Left lung (tissue), 10 donors: Measurements from ENCODE around the gene SPNS2. TPM values are rescaled to one million over a fixed set of nuclear protein-coding genes. Genes with fewer than 3 reads are reported as not detected.
A peak's percentile ranks its signal among the peaks of the same experiment; 100 is the strongest.

ENCODE experiments used
- ATAC-seq: fragments of 200-7000 bp; cut with Tn5 transposase; one replicate; pipeline ENCODE4 v1.9.1; 2020; ENCODE audit warnings: moderate library complexity
- DNase-seq, 4 donors: peaks; one replicate each; pipeline ENCODE4 v3.0.0-alpha.2; 2013 to 2020
- H3K27ac ChIP-seq, 2 donors: fragments of 200-600 bp; sonication (generic) in 1 of 2; one replicate each; pipeline versions ENCODE4 v1.5.0 to v1.8.0; 2020 to 2021
- H3K27me3 ChIP-seq, 2 donors: fragments of 200-600 bp; sonication (generic) in 1 of 2; one replicate each; pipeline versions ENCODE4 v1.5.0 to v1.8.0; 2020 to 2021
- H3K36me3 ChIP-seq, 2 donors: fragments of 200-600 bp; sonication (generic) in 1 of 2; one replicate each; pipeline versions ENCODE4 v1.5.0 to v1.8.0; 2020 to 2021
- H3K4me1 ChIP-seq, 2 donors: fragments of 200-600 bp; one replicate each; pipeline ENCODE4 v1.8.0; 2021
- H3K4me3 ChIP-seq, 2 donors: fragments of 200-600 bp; sonication (generic) in 1 of 2; one replicate each; pipeline versions ENCODE4 v1.5.0 to v1.8.0; 2020 to 2021; ENCODE audit warnings: mild to moderate bottlenecking in 1 of 2
- H3K9me3 ChIP-seq, 2 donors: fragments of 200-600 bp; sonication (generic) in 1 of 2; one replicate each; pipeline versions ENCODE4 v1.5.0 to v1.8.0; 2020 to 2021
- intact Hi-C, 2 donors: fragments of 100-400 bp; cut with DNase I; formaldehyde crosslinking; loops; one replicate each; pipeline versions ENCODE4 v1.11.2 to v1.14.2; 2022
- polyA plus RNA-seq, 6 donors: library from polyadenylated mRNA; unstranded; fragments of 120-200 nt; gene quantifications; one replicate each; pipeline ENCODE4 v1.2.1, GENCODE V29; 2013; ENCODE audit not compliant: insufficient read length in 6 of 6
- total RNA-seq, 2 donors: library from RNA; stranded (reverse); fragmentation: NEBNext Ultra II Directional; extraction: Animal tissue kit (Norgen Biotek cat#: 25700); gene quantifications; one replicate each; pipeline ENCODE4 v1.2.1, GENCODE V29; 2021
- TF ChIP-seq, protein P1 (sequence below), 2 donors: fragments of 200-600 bp; sonication (generic) in 1 of 2; IDR thresholded peaks; one replicate each; pipeline versions ENCODE4 v1.5.0 to v1.8.0; 2021; ENCODE audit warnings: antibody characterized with exemption in 2 of 2
- donor health status: DM: no; HTN: yes; CAD: no.
- donor health status: DM: no; HTN: no; CAD: no.

Gene SPNS2
- total and polyA plus RNA-seq, 8 donors: 19.6 to 52.4 (median 24.3) TPM

DNA sequence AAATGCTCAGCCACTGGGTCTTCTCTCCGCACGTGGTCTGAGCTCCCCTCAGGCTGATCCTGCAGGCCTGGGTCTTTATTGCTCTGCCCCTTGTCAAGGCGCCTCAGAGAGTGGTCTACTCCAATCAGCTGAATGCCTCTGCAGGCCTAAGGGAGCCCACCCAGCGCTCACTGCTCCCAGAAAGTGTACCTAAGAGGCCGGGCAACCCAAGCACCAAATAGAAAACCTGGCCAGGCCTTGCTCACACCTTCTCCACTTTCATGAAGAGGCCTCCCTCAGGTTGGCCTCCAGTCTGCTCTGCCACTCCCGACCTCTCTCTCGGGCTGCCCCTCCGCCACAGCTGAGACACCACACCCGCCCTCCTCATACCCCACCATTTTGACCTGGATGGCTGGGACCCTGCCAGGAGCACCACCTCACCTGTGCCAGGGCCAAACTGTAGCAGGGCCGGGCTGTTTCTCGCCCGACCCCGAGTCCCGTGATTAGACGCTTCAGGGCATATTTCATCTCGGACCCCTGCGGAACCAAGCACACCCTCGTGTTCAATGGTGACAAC, 55.8 kb downstream of the SPNS2 start:
- Histone ChIP-seq H3K4me1 (peaks cover 13 to 25% of the 10 kb centered on the region in 2 donors), H3K27me3 (no peaks in the 10 kb centered on the region), H3K9me3 (no peaks in the 10 kb centered on the region), H3K4me3 (peak overlapping the region; percentile 93 to 98), H3K36me3 (peaks cover 0 to 45% of the 10 kb centered on the region in 2 donors), H3K27ac (peak overlapping the region in 1 of 2 donors; percentile 92)
- peak; percentile 22 for ATAC-seq
- intact Hi-C loops: no loop called here
- TF ChIP-seq, protein P1, sequence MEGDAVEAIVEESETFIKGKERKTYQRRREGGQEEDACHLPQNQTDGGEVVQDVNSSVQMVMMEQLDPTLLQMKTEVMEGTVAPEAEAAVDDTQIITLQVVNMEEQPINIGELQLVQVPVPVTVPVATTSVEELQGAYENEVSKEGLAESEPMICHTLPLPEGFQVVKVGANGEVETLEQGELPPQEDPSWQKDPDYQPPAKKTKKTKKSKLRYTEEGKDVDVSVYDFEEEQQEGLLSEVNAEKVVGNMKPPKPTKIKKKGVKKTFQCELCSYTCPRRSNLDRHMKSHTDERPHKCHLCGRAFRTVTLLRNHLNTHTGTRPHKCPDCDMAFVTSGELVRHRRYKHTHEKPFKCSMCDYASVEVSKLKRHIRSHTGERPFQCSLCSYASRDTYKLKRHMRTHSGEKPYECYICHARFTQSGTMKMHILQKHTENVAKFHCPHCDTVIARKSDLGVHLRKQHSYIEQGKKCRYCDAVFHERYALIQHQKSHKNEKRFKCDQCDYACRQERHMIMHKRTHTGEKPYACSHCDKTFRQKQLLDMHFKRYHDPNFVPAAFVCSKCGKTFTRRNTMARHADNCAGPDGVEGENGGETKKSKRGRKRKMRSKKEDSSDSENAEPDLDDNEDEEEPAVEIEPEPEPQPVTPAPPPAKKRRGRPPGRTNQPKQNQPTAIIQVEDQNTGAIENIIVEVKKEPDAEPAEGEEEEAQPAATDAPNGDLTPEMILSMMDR (IDR thresholded peaks at IDR 0.05): no peak
- DNase-seq: no peak

DNA sequence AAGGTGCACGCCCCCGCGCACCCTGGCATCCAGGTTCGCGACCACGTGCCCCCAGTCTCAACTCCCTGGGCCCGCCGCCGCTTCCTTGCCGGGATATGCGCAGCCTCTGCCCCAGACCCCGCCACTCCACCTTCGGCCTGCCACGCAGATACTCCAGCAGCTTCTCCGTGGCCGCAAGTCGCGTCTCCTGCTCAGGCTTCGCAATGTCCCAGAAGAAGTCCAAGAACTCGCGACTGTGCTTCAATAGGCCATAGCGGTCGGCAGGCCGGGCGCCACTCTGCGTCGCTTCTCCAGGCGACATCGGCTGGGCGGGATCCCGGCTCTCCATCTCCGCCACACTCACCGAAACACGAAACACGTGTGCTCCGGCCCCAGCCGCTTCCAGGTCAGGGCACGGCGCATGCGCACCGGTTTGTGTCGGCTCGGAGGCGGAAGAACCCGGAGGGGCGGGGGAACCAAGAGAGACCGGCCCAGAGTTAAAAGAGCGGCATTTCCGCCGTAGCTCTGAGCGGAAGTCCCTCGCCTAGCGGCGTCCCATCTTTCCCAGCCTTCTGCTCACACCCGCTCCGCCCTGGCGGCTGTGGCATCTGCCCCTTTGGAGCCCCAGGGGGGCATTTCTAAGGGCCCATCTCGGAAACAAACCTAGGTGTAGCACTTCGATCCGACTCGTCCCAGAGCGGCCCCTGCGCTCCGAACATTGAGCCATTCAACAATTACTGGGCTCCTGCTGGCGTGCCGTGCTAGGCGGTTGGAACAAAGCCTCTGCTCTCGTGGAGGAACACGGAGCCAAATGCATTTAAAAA, 56.5 kb downstream of the SPNS2 start, which contains the start of gene MYBBP1A:
MYBBP1A (minus strand) TSS at position 388 of the 803 bp plus-strand sequence; CDS start at position 328, 60 bp downstream.
- TF ChIP-seq, protein P1 (IDR thresholded peaks at IDR 0.05): peak in 1 of 2 donors; percentile 24
- no peaks in the 10 kb centered on the region for H3K9me3 ChIP-seq
- peak within 1 kb of the TSS; percentile 93 to 98 for H3K4me3 ChIP-seq
- ATAC-seq (peak; percentile 93), DNase-seq (peak; percentile 93 to 100 (median 98))
- peaks cover 13 to 25% of the 10 kb centered on the region in 2 donors for H3K4me1 ChIP-seq
- H3K27me3 ChIP-seq: no peaks in the 10 kb centered on the region
- peak within 1 kb of the TSS; percentile 78 to 92 for H3K27ac ChIP-seq
- intact Hi-C loops: no loop called here
- peaks cover 0 to 38% of the 10 kb centered on the region in 2 donors for H3K36me3 ChIP-seq

DNA sequence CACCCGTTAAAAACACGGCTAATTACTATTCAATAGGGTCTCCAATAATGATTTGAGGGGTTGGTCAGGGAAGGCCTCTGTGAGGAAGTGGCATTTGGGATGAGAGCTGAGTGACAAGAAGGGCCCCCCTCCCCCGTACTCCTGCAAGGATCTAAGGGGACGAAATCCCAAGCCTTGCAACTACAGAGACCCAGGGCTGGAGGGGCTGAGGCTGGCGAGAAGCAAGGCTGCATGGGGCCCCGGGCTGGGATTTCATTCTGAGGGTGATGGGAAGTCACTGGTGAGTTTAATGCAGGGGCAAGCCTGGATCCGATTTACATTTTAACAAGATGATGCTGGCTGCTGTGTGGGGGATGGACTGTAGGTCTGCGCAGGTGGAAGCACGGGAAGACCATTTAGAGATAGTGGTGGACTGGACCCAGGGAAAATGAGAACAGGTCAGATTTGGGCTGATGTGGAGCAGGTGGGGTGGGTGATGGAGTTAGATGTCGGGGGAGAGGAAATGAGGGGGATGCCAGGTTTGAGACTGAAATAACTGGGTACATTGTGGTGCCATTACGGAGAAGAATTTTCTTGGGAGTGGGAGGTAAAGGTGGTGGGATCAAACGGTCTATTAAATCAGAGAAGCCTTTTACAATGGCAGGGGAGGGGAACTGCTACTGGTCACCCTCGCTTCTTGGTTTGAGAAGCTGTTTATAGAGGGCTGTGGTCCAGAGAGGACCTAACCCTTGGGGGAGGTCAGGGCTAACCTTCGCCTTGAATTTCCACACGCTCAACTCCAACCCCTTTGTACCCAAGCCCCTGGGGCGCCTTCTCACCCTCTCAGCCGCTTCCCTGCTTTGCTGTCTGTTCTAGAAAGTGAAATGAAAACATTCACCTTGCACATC, 57.4 kb downstream of the SPNS2 start:
- ATAC-seq: no peak
- DNase-seq: no peak
- peaks cover 13 to 25% of the 10 kb centered on the region in 2 donors for H3K4me1 ChIP-seq
- TF ChIP-seq, protein P1 (IDR thresholded peaks at IDR 0.05): no peak
- H3K4me3 ChIP-seq: peak overlapping the region; percentile 93 to 98
- no peaks in the 10 kb centered on the region for H3K9me3 ChIP-seq
- H3K36me3 ChIP-seq: peaks cover 0 to 29% of the 10 kb centered on the region in 2 donors
- no peaks in the 10 kb centered on the region for H3K27me3 ChIP-seq
- intact Hi-C loops: no loop called here
- peak overlapping the region; percentile 78 to 92 for H3K27ac ChIP-seq

DNA sequence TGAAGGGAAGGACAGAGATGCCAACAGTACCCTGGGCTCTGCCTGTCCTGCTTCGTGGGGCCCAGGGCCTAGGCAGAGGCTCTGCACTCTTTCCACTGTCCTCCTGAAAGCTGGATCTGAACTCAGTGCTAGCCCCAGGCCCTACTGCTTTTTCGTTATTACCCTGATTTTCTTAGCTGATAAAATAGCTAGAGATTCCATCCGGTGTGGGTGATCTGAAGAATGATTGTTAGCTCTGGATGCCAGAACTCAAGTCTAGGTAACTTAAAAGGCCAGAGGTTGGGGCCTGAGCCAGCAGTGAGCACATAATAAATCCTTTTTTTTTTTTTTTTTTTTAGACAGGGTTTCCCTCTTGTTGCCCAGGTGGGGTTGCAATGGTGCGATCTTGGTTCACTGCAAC, 58.3 kb downstream of the SPNS2 start:
- Histone ChIP-seq H3K9me3 (no peaks in the 10 kb centered on the region), H3K27ac (no peak overlapping the region), H3K36me3 (peaks cover 0 to 20% of the 10 kb centered on the region in 2 donors), H3K27me3 (no peaks in the 10 kb centered on the region), H3K4me1 (peaks cover 13 to 25% of the 10 kb centered on the region in 2 donors), H3K4me3 (no peak overlapping the region)
- intact Hi-C loops: no loop called here
- DNase-seq: no peak
- no peak for ATAC-seq
- TF ChIP-seq, protein P1 (IDR thresholded peaks at IDR 0.05): no peak
